ENCODE measurements around the gene MRM1.

The MRM1 gene

GRCh38 chr17:36592316-36592715 lies 9.1 kb upstream of the MRM1 start:
- no peak for TF ChIP-seq CTCF (IDR thresholded peaks at IDR 0.05; ENCODE audit: insufficient read depth, low read length, poor library complexity, severe bottlenecking)
- Histone ChIP-seq H3K36me3 (ENCODE audit: control insufficient read depth, insufficient read depth, low read length) (peaks cover 8% of the 10 kb centered on the region), H3K27me3 (replicated peaks; ENCODE audit: control insufficient read depth, insufficient read depth, low read length) (no peaks in the 10 kb centered on the region), H3K4me3 (replicated peaks; ENCODE audit: low read depth, low read length) (peak overlapping the region; percentile 79)
- DNase-seq (ENCODE audit: extremely low read depth, insufficient read length): no peak

- DNase-seq (ENCODE audit: extremely low read depth, insufficient read length): no peak
- H3K36me3 ChIP-seq (ENCODE audit: control insufficient read depth, insufficient read depth, low read length): peaks cover 7% of the 10 kb centered on the region
- peak overlapping the region; percentile 79 for H3K4me3 ChIP-seq (replicated peaks; ENCODE audit: low read depth, low read length)
- no peaks in the 10 kb centered on the region for H3K27me3 ChIP-seq (replicated peaks; ENCODE audit: control insufficient read depth, insufficient read depth, low read length)
- no peak for TF ChIP-seq CTCF (IDR thresholded peaks at IDR 0.05; ENCODE audit: insufficient read depth, low read length, poor library complexity, severe bottlenecking)
Observed at GRCh38 chr17:36592716-36593321, 8.6 kb upstream of the MRM1 start.

- Histone ChIP-seq H3K27me3 (replicated peaks; ENCODE audit: control insufficient read depth, insufficient read depth, low read length) (no peaks in the 10 kb centered on the region), H3K36me3 (ENCODE audit: control insufficient read depth, insufficient read depth, low read length) (peaks cover 4% of the 10 kb centered on the region), H3K4me3 (replicated peaks; ENCODE audit: low read depth, low read length) (no peak overlapping the region)
- TF ChIP-seq CTCF (IDR thresholded peaks at IDR 0.05; ENCODE audit: insufficient read depth, low read length, poor library complexity, severe bottlenecking): no peak
- no peak for DNase-seq (ENCODE audit: extremely low read depth, insufficient read length)
Observed at GRCh38 chr17:36593656-36594316, 7.6 kb upstream of the MRM1 start.

- H3K27me3 ChIP-seq (replicated peaks; ENCODE audit: control insufficient read depth, insufficient read depth, low read length): no peaks in the 10 kb centered on the region
- no peak for TF ChIP-seq CTCF (IDR thresholded peaks at IDR 0.05; ENCODE audit: insufficient read depth, low read length, poor library complexity, severe bottlenecking)
- H3K4me3 ChIP-seq (replicated peaks; ENCODE audit: low read depth, low read length): no peak overlapping the region
- no peak for DNase-seq (ENCODE audit: extremely low read depth, insufficient read length)
- H3K36me3 ChIP-seq (ENCODE audit: control insufficient read depth, insufficient read depth, low read length): peaks cover 4% of the 10 kb centered on the region
Observed at GRCh38 chr17:36594626-36595401, 6.6 kb upstream of the MRM1 start.

GRCh38 chr17:36597226-36597625 lies 4.2 kb upstream of the MRM1 start:
- H3K27me3 ChIP-seq (replicated peaks; ENCODE audit: control insufficient read depth, insufficient read depth, low read length): no peaks in the 10 kb centered on the region
- no peak overlapping the region for H3K4me3 ChIP-seq (replicated peaks; ENCODE audit: low read depth, low read length)
- H3K36me3 ChIP-seq (ENCODE audit: control insufficient read depth, insufficient read depth, low read length): peaks cover 4% of the 10 kb centered on the region
- no peak for TF ChIP-seq CTCF (IDR thresholded peaks at IDR 0.05; ENCODE audit: insufficient read depth, low read length, poor library complexity, severe bottlenecking)
- DNase-seq (ENCODE audit: extremely low read depth, insufficient read length): no peak
